Activated naive CD8-positive, alpha-beta T cell (primary cell): Measurements from ENCODE around the gene MZF1.

Experiments
- H3K27ac Mint-ChIP-seq: one replicate; pipeline ENCODE4 v1.8.0; 2021; ENCODE audit warnings: mixed read lengths
- H3K27me3 Mint-ChIP-seq: one replicate; pipeline ENCODE4 v1.8.0; 2021; ENCODE audit warnings: mixed read lengths
- H3K36me3 Mint-ChIP-seq: one replicate; pipeline ENCODE4 v1.8.0; 2021; ENCODE audit warnings: mixed read lengths
- H3K4me1 Mint-ChIP-seq: one replicate; pipeline ENCODE4 v1.8.0; 2021; ENCODE audit warnings: low read depth, mixed read lengths
- H3K4me3 Mint-ChIP-seq: one replicate; pipeline ENCODE4 v1.8.0; 2021; ENCODE audit warnings: mild to moderate bottlenecking, mixed read lengths
- H3K9me3 Mint-ChIP-seq: one replicate; pipeline ENCODE4 v1.8.0; 2021; ENCODE audit warnings: low read depth, mixed read lengths

MZF1 gene

GRCh38 chr19:58553799-58554493 lies 19.2 kb downstream of the MZF1 start:
- peak overlapping the region; percentile 94 for H3K27ac Mint-ChIP-seq
- H3K4me3 Mint-ChIP-seq = peak overlapping the region; percentile 93
- H3K9me3 Mint-ChIP-seq = no peaks in the 10 kb centered on the region
- H3K27me3 Mint-ChIP-seq = no peaks in the 10 kb centered on the region
- H3K36me3 Mint-ChIP-seq = peaks cover 13% of the 10 kb centered on the region
- H3K4me1 Mint-ChIP-seq = peaks cover 46% of the 10 kb centered on the region

DNA sequence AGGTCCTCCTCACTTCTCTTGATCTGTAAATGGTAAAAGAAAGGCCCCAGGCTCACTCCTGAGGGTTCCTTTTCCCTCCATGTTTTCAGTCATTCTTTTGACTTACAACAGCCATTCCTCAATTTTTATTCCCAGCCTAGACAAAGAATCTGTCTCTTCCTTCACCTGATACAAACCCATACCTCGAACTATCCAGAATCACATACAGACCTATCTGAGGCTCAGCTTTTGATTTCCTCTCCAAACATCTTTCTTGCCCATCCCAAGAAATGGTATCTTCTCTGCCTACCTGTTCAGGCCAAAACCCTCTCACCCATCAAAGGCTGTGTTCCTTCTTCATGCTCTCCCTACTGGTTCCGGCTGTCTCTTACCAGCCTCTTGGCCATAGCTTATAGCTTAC lies 20.5 kb downstream of the MZF1 start:
- Mint-ChIP-seq H3K4me1 (peaks cover 49% of the 10 kb centered on the region), H3K36me3 (peaks cover 18% of the 10 kb centered on the region), H3K9me3 (no peaks in the 10 kb centered on the region), H3K27me3 (no peaks in the 10 kb centered on the region), H3K4me3 (peak overlapping the region; percentile 71), H3K27ac (peak overlapping the region; percentile 81)

GRCh38 chr19:58551577-58552471 lies 21.3 kb downstream of the MZF1 start:
- H3K27ac Mint-ChIP-seq = peak overlapping the region; percentile 81
- no peaks in the 10 kb centered on the region for H3K27me3 Mint-ChIP-seq
- peak overlapping the region; percentile 71 for H3K4me3 Mint-ChIP-seq
- H3K4me1 Mint-ChIP-seq = peaks cover 50% of the 10 kb centered on the region
- H3K36me3 Mint-ChIP-seq = peaks cover 18% of the 10 kb centered on the region
- no peaks in the 10 kb centered on the region for H3K9me3 Mint-ChIP-seq

- H3K4me1 Mint-ChIP-seq = peaks cover 50% of the 10 kb centered on the region
- no peak overlapping the region for H3K27ac Mint-ChIP-seq
- no peaks in the 10 kb centered on the region for H3K9me3 Mint-ChIP-seq
- peaks cover 16% of the 10 kb centered on the region for H3K36me3 Mint-ChIP-seq
- H3K27me3 Mint-ChIP-seq = no peaks in the 10 kb centered on the region
- H3K4me3 Mint-ChIP-seq = no peak overlapping the region
Observed at GRCh38 chr19:58551123-58551497, 22.0 kb downstream of the MZF1 start.

DNA sequence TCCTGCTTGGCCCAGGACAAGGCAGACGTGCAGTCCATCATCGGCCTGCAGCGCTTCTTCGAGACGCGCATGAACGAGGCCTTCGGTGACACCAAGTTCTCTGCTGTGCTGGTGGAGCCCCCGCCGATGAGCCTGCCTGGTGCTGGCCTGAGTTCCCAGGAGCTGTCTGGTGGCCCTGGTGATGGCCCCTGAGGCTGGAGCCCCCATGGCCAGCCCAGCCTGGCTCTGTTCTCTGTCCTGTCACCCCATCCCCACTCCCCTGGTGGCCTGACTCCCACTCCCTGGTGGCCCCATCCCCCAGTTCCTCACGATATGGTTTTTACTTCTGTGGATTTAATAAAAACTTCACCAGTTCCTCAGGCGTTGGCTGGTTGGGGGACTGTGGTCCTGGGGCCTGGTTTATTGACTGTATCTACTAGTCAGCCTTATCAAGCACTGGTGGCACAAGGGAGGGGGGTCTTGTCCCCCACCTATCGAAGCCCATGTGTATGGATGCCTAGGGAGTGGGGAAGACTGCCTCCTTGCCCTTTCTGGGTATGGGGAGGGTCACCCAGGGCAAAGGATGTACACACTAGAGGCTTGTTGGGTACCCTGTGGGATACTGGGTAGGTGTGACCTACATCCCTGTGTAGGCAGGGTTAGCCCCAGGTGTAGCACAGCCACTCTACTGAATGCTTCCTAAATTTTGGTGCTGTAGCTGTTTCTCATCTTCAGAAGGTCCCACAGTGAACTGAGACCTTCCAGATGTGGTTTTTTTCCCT lies 22.6 kb downstream of the MZF1 start:
- peaks cover 55% of the 10 kb centered on the region for H3K4me1 Mint-ChIP-seq
- no peak overlapping the region for H3K27ac Mint-ChIP-seq
- no peak overlapping the region for H3K4me3 Mint-ChIP-seq
- no peaks in the 10 kb centered on the region for H3K9me3 Mint-ChIP-seq
- peaks cover 20% of the 10 kb centered on the region for H3K36me3 Mint-ChIP-seq
- H3K27me3 Mint-ChIP-seq = no peaks in the 10 kb centered on the region

DNA sequence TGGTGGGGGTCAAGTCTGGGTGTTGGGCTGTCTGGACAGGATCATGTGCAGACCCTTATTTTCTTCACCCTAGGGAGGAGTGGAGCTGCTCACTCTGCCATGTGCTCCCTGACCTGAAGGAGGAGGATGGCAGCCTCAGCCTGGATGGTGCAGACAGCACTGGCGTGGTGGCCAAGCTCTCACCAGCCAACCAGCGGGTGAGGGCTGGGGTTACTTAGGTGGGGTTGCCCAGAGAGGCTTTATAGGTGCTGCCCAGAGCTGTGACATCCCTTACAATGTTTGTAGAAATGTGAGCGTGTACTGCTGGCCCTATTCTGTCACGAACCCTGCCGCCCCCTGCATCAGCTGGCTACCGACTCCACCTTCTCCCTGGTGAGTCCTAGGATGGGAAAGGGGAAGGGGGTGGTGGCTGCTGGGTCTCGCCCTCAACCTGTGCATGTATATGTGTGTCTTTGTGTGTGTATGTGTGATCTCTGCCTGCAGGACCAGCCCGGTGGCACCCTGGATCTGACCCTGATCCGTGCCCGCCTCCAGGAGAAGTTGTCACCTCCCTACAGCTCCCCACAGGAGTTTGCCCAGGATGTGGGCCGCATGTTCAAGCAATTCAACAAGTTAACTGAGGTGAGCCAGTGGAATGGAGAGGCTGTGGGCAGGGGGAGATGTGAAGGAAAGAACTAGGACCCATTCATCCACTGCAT lies 23.3 kb downstream of the MZF1 start:
- H3K4me3 Mint-ChIP-seq = no peak overlapping the region
- H3K4me1 Mint-ChIP-seq = peaks cover 49% of the 10 kb centered on the region
- H3K27me3 Mint-ChIP-seq = no peaks in the 10 kb centered on the region
- peaks cover 20% of the 10 kb centered on the region for H3K36me3 Mint-ChIP-seq
- H3K9me3 Mint-ChIP-seq = no peaks in the 10 kb centered on the region
- no peak overlapping the region for H3K27ac Mint-ChIP-seq

DNA sequence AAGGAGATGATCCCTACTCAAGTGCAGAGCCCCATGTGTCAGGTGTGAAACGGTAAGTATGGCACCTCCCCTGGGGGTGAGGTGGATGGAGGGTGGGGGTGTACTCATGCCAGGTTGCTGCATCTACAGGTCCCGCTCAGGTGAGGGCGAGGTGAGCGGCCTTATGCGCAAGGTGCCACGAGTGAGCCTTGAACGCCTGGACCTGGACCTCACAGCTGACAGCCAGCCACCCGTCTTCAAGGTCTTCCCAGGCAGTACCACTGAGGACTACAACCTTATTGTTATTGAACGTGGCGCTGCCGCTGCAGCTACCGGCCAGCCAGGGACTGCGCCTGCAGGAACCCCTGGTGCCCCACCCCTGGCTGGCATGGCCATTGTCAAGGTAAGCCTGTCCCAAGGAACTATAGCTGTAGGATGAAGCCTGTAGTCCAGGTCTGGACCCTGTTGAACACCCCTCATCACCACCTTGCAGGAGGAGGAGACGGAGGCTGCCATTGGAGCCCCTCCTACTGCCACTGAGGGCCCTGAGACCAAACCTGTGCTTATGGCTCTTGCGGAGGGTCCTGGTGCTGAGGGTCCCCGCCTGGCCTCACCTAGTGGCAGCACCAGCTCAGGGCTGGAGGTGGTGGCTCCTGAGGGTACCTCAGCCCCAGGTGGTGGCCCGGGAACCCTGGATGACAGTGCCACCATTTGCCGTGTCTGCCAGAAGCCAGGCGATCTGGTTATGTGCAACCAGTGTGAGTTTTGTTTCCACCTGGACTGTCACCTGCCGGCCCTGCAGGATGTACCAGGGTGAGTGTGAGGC lies 24.1 kb downstream of the MZF1 start:
- H3K27ac Mint-ChIP-seq = no peak overlapping the region
- H3K4me1 Mint-ChIP-seq = peaks cover 45% of the 10 kb centered on the region

DNA sequence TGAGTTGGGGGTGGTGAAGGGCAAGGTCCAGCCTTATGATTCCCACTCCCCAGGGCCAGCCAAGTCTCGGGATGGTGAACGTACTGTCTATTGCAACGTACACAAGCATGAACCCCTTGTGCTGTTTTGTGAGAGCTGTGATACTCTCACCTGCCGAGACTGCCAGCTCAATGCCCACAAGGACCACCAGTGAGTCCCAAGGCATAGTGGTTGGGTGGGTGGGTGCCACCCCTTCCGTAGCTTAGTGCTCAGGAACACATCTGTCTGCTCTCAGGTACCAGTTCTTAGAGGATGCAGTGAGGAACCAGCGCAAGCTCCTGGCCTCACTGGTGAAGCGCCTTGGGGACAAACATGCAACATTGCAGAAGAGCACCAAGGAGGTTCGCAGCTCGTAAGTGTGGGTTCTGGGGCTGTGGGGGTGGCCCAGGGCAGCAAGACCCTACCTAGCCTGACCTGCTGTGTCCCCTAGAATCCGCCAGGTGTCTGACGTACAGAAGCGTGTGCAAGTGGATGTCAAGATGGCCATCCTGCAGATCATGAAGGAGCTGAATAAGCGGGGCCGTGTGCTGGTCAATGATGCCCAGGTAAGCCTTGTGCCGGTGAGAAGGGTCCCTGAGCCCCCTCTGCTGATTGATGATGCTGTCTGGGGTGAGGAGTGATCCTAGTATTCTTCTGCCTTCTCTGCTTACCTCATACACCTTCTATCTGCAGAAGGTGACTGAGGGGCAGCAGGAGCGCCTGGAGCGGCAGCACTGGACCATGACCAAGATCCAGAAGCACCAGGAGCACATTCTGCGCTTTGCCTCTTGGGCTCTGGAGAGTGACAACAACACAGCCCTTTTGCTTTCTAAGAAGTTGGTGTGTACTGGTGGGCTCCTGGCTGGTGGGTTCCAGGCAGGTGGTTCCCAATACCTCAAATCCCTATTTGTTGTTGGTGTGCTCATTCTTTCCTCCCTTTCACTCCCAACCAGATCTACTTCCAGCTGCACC lies 25.5 kb downstream of the MZF1 start:
- H3K9me3 Mint-ChIP-seq = no peaks in the 10 kb centered on the region
- H3K4me3 Mint-ChIP-seq = peak overlapping the region; percentile 44
- H3K4me1 Mint-ChIP-seq = peaks cover 41% of the 10 kb centered on the region
- H3K27ac Mint-ChIP-seq = peak overlapping the region; percentile 34
- H3K27me3 Mint-ChIP-seq = no peaks in the 10 kb centered on the region
- H3K36me3 Mint-ChIP-seq = peaks cover 15% of the 10 kb centered on the region

More for the DNA sequence above, 24.1 kb downstream of the MZF1 start:
- Mint-ChIP-seq H3K27me3 (no peaks in the 10 kb centered on the region), H3K9me3 (no peaks in the 10 kb centered on the region), H3K36me3 (peaks cover 20% of the 10 kb centered on the region), H3K4me3 (no peak overlapping the region)

DNA sequence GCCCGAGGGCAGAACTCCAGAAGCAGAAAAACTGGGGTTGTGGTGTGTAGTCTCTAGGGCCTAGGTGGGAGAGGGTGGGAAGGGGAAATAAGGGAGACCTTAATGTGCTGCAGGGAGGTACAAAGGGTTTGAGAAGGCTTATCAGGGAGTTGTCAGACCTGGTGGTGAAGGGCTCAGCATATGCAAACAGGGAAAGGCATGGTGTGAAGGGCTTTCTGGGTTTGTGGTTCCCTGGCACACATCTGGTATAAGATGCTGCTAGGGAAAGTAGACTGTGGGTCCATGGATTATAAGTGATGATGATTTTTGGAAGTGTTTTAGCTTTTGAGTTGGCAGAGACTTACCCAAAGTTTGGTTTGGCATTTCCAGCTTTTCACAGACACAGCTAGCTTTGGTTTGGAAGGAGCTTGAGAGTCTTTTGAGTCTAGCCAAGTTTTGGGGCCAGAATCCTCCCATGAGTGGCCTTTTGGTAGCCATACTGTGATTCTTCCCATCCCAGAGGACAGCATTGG lies 27.1 kb downstream of the MZF1 start:
- Mint-ChIP-seq H3K4me3 (peak overlapping the region; percentile 96), H3K9me3 (no peaks in the 10 kb centered on the region)

DNA sequence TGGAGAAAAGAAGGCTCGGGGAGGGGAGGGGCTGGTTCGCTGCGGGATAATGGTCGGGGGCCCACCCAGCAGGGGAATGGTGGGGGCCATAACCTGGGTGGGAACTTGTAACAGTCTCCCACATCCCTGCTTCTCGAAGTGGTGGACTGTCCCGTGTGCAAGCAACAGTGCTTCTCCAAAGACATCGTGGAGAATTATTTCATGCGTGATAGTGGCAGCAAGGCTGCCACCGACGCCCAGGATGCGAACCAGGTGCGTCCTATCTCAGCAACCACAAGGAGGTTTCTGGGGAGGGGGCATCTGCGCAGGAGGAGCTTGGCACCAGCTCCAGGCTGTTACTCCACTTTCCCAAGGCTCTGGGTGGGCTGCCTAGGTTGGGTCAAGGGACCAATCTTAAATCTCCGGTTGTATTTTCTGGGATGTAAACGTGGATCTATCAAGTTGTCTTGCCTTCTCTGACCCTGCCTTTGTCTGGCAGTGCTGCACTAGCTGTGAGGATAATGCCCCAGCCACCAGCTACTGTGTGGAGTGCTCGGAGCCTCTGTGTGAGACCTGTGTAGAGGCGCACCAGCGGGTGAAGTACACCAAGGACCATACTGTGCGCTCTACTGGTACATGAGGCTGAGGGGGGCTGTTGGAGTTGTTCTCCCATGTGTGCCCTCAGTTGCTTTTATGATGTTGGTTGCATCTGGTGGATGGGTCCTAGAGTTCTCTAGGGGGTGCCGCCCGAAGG lies 27.7 kb downstream of the MZF1 start:
- Mint-ChIP-seq H3K4me1 (peaks cover 32% of the 10 kb centered on the region), H3K4me3 (peak overlapping the region; percentile 96), H3K27ac (peak overlapping the region; percentile 95), H3K9me3 (no peaks in the 10 kb centered on the region), H3K27me3 (no peaks in the 10 kb centered on the region), H3K36me3 (peaks cover 13% of the 10 kb centered on the region)

More for the DNA sequence above, 27.1 kb downstream of the MZF1 start:
- H3K4me1 Mint-ChIP-seq = peaks cover 34% of the 10 kb centered on the region
- peaks cover 13% of the 10 kb centered on the region for H3K36me3 Mint-ChIP-seq
- no peaks in the 10 kb centered on the region for H3K27me3 Mint-ChIP-seq
- H3K27ac Mint-ChIP-seq = peak overlapping the region; percentile 95

GRCh38 chr19:58544591-58545285 lies 28.4 kb downstream of the MZF1 start:
- H3K27ac Mint-ChIP-seq = peak overlapping the region; percentile 95
- no peaks in the 10 kb centered on the region for H3K9me3 Mint-ChIP-seq
- H3K4me3 Mint-ChIP-seq = peak overlapping the region; percentile 96
- no peaks in the 10 kb centered on the region for H3K27me3 Mint-ChIP-seq
- peaks cover 13% of the 10 kb centered on the region for H3K36me3 Mint-ChIP-seq
- H3K4me1 Mint-ChIP-seq = peaks cover 32% of the 10 kb centered on the region
